ENCODE data around the gene MUS81. TPM values are rescaled to one million over a fixed set of nuclear protein-coding genes. Genes with fewer than 3 reads are reported as not detected.

Gene MUS81
- polyA plus RNA-seq, 2 of the 4 experiments (the other 2 are of a cell fraction) = 27.8 to 33.4 TPM

DNA sequence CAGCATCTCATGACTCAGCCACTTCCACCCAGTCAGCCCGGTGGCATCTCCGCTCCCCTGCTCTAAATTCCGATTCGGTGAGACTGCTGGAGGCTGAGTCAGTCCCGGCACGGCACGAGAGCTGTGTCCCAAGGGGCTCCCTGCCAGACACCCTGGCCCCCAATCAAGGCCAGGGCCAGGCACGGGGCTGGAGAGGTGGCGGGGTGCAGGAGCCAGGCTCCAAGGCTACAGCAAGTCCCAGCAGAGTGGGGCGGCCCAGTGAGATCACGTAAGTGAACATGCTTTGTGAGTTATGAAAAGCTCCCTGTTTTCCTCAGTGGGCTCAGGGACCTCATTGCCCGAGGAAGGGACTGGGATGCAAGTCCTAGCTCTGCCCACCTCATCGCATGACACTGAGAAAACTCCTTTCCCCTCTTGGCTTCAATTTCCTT, 55.6 kb downstream of the MUS81 start (continued):
- TF ChIP-seq, protein P1, sequence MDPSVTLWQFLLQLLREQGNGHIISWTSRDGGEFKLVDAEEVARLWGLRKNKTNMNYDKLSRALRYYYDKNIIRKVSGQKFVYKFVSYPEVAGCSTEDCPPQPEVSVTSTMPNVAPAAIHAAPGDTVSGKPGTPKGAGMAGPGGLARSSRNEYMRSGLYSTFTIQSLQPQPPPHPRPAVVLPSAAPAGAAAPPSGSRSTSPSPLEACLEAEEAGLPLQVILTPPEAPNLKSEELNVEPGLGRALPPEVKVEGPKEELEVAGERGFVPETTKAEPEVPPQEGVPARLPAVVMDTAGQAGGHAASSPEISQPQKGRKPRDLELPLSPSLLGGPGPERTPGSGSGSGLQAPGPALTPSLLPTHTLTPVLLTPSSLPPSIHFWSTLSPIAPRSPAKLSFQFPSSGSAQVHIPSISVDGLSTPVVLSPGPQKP (IDR thresholded peaks at IDR 0.05; ENCODE audit: low read depth, low read length) = no peak
- TF ChIP-seq, protein P2, sequence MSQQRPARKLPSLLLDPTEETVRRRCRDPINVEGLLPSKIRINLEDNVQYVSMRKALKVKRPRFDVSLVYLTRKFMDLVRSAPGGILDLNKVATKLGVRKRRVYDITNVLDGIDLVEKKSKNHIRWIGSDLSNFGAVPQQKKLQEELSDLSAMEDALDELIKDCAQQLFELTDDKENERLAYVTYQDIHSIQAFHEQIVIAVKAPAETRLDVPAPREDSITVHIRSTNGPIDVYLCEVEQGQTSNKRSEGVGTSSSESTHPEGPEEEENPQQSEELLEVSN (IDR thresholded peaks at IDR 0.05; ENCODE audit: borderline replicate concordance, low read depth) = peak; percentile 29; the same call in 1 of the 2 replicates
- peak; percentile 42; the same call in 1 of the 2 replicates for TF ChIP-seq RARB (CRISPR knock-in tag; IDR thresholded peaks at IDR 0.05)
- TF ChIP-seq, protein P3, sequence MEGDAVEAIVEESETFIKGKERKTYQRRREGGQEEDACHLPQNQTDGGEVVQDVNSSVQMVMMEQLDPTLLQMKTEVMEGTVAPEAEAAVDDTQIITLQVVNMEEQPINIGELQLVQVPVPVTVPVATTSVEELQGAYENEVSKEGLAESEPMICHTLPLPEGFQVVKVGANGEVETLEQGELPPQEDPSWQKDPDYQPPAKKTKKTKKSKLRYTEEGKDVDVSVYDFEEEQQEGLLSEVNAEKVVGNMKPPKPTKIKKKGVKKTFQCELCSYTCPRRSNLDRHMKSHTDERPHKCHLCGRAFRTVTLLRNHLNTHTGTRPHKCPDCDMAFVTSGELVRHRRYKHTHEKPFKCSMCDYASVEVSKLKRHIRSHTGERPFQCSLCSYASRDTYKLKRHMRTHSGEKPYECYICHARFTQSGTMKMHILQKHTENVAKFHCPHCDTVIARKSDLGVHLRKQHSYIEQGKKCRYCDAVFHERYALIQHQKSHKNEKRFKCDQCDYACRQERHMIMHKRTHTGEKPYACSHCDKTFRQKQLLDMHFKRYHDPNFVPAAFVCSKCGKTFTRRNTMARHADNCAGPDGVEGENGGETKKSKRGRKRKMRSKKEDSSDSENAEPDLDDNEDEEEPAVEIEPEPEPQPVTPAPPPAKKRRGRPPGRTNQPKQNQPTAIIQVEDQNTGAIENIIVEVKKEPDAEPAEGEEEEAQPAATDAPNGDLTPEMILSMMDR (IDR thresholded peaks at IDR 0.05) = no peak
- TF ChIP-seq CEBPB (IDR thresholded peaks at IDR 0.05) = peak in 1 of 2 experiments; percentile 51; a peak in 1 of 4 replicates
- peak; percentile 92 for TF ChIP-seq JUNB (IDR thresholded peaks at IDR 0.05)
- TF ChIP-seq POLR2AphosphoS2 (conservative IDR thresholded peaks at IDR 0.05; ENCODE audit: low read length) = no peak
- TF ChIP-seq FOXS1 (CRISPR knock-in tag; IDR thresholded peaks at IDR 0.05) = peak; percentile 30; the same call in 1 of the 2 replicates
- TF ChIP-seq, protein P4, sequence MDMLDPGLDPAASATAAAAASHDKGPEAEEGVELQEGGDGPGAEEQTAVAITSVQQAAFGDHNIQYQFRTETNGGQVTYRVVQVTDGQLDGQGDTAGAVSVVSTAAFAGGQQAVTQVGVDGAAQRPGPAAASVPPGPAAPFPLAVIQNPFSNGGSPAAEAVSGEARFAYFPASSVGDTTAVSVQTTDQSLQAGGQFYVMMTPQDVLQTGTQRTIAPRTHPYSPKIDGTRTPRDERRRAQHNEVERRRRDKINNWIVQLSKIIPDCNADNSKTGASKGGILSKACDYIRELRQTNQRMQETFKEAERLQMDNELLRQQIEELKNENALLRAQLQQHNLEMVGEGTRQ (IDR thresholded peaks at IDR 0.05) = no peak
- TF ChIP-seq ZFP36 (IDR thresholded peaks at IDR 0.05; ENCODE audit: borderline replicate concordance, partially characterized antibody) = no peak
- TF ChIP-seq EHF (CRISPR knock-in tag; IDR thresholded peaks at IDR 0.05) = no peak
- no peak for TF ChIP-seq EHMT2 (IDR thresholded peaks at IDR 0.05; ENCODE audit: low read depth)
- peak in 1 of 2 experiments; percentile 91; a peak in 3 of 5 replicates for TF ChIP-seq JUN (IDR thresholded peaks at IDR 0.05)
- TF ChIP-seq HEYL (CRISPR knock-in tag; IDR thresholded peaks at IDR 0.05) = no peak
- TF ChIP-seq CBX2 (IDR thresholded peaks at IDR 0.05; ENCODE audit: borderline replicate concordance, low read depth) = no peak
- peak; percentile 51; the same call in 1 of the 2 replicates for TF ChIP-seq HOXB5 (CRISPR knock-in tag; IDR thresholded peaks at IDR 0.05)
- TF ChIP-seq FOSB (CRISPR knock-in tag; IDR thresholded peaks at IDR 0.05) = peak; percentile 85
- no peak for TF ChIP-seq CHD2 (IDR thresholded peaks at IDR 0.05; ENCODE audit: low read length, partially characterized antibody)
- no peak for TF ChIP-seq KDM5A (IDR thresholded peaks at IDR 0.05)
- TF ChIP-seq RFX5 (IDR thresholded peaks at IDR 0.05) = no peak
- TF ChIP-seq FOSL2 (IDR thresholded peaks at IDR 0.05) = peak; percentile 97
- peak; percentile 100 for TF ChIP-seq FOSL2 (CRISPR knock-in tag; IDR thresholded peaks at IDR 0.05)
- TF ChIP-seq, protein P5, sequence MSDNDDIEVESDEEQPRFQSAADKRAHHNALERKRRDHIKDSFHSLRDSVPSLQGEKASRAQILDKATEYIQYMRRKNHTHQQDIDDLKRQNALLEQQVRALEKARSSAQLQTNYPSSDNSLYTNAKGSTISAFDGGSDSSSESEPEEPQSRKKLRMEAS (IDR thresholded peaks at IDR 0.05) = peak; percentile 90
- no peak for TF ChIP-seq RCOR1 (IDR thresholded peaks at IDR 0.05; ENCODE audit: low read depth, low read length)
- no peak for TF ChIP-seq ESRRA (IDR thresholded peaks at IDR 0.05; ENCODE audit: borderline replicate concordance, low read length)
- TF ChIP-seq ZSCAN20 (CRISPR knock-in tag; IDR thresholded peaks at IDR 0.05) = no peak
- peak; percentile 96 for TF ChIP-seq MAFK (IDR thresholded peaks at IDR 0.05; ENCODE audit: partially characterized antibody)
- TF ChIP-seq CHD4 (IDR thresholded peaks at IDR 0.05; ENCODE audit: borderline replicate concordance) = no peak
- peak; percentile 85 for TF ChIP-seq NFE2L2 (conservative IDR thresholded peaks at IDR 0.05; ENCODE audit: low read length)
- TF ChIP-seq RNF2 (IDR thresholded peaks at IDR 0.05; ENCODE audit: borderline replicate concordance, low read depth) = no peak
- TF ChIP-seq EP300 (IDR thresholded peaks at IDR 0.05) = peak; percentile 47 to 86; a peak in 2 of 5 replicates
- no peak for TF ChIP-seq KDM1A (IDR thresholded peaks at IDR 0.05; ENCODE audit: low read depth)
- peak; percentile 90 for TF ChIP-seq GATA3 (IDR thresholded peaks at IDR 0.05; ENCODE audit: borderline replicate concordance)
- TF ChIP-seq POLR2A (IDR thresholded peaks at IDR 0.05; ENCODE audit: low read length) = no peak
- TF ChIP-seq, protein P6, sequence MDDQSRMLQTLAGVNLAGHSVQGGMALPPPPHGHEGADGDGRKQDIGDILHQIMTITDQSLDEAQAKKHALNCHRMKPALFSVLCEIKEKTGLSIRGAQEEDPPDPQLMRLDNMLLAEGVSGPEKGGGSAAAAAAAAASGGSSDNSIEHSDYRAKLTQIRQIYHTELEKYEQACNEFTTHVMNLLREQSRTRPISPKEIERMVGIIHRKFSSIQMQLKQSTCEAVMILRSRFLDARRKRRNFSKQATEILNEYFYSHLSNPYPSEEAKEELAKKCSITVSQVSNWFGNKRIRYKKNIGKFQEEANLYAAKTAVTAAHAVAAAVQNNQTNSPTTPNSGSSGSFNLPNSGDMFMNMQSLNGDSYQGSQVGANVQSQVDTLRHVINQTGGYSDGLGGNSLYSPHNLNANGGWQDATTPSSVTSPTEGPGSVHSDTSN (IDR thresholded peaks at IDR 0.05) = peak; percentile 75
- TF ChIP-seq ZC3H11A (IDR thresholded peaks at IDR 0.05) = no peak
- peak; percentile 75 for TF ChIP-seq ZNF302 (CRISPR knock-in tag; IDR thresholded peaks at IDR 0.05)
- no peak for TF ChIP-seq CBX8 (IDR thresholded peaks at IDR 0.05)
- TF ChIP-seq, protein P7, sequence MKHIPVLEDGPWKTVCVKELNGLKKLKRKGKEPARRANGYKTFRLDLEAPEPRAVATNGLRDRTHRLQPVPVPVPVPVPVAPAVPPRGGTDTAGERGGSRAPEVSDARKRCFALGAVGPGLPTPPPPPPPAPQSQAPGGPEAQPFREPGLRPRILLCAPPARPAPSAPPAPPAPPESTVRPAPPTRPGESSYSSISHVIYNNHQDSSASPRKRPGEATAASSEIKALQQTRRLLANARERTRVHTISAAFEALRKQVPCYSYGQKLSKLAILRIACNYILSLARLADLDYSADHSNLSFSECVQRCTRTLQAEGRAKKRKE (CRISPR knock-in tag; IDR thresholded peaks at IDR 0.05; ENCODE audit: low read depth) = peak; percentile 78
- TF ChIP-seq SREBF2 (IDR thresholded peaks at IDR 0.05) = no peak
- no peak for TF ChIP-seq TFCP2L1 (CRISPR knock-in tag; IDR thresholded peaks at IDR 0.05)
- peak; percentile 99 for TF ChIP-seq BHLHE40 (IDR thresholded peaks at IDR 0.05; ENCODE audit: low read depth, low read length)
